ENCODE measurements around the gene KCNN1. TPM values are rescaled to one million over a fixed set of nuclear protein-coding genes. Genes with fewer than 3 reads are reported as not detected.
"Not testable (repeated sequence)": the region's sequence is repeated elsewhere in the genome, so short reads cannot be mapped to it uniquely, and the experiment has no call there.

Gene KCNN1
- total RNA-seq, 6 experiments from 2014 or later: not detected

GRCh38 chr19:17985037-17985818 is 18.3 kb downstream of the KCNN1 start:
- Mint-ChIP-seq H3K36me3 (ENCODE audit: low read depth) (no peaks in the 10 kb centered on the region), H3K4me1 (ENCODE audit: low read depth) (no peaks in the 10 kb centered on the region), H3K27ac (no peak overlapping the region), H3K9me3 (no peaks in the 10 kb centered on the region), H3K27me3 (ENCODE audit: insufficient read depth) (peaks cover 5% of the 10 kb centered on the region; the same call in 1 of the 2 replicates), H3K4me3 (no peak overlapping the region)
- no peak for TF ChIP-seq CTCF (IDR thresholded peaks at IDR 0.05)
- DNase-seq: no peak

- H3K27ac Mint-ChIP-seq; H3K4me1 Mint-ChIP-seq (ENCODE audit: low read depth); DNase-seq; H3K27me3 Mint-ChIP-seq (ENCODE audit: insufficient read depth); H3K9me3 Mint-ChIP-seq; H3K36me3 Mint-ChIP-seq (ENCODE audit: low read depth); H3K4me3 Mint-ChIP-seq: not testable (repeated sequence)
These were observed 19.7 kb downstream of the KCNN1 start for GRCh38 chr19:17986569-17986968.

GRCh38 chr19:17988161-17988560 is 21.3 kb downstream of the KCNN1 start:
- Mint-ChIP-seq H3K9me3 (no peaks in the 10 kb centered on the region), H3K4me1 (ENCODE audit: low read depth) (no peaks in the 10 kb centered on the region), H3K36me3 (ENCODE audit: low read depth) (no peaks in the 10 kb centered on the region), H3K27ac (no peak overlapping the region), H3K4me3 (no peak overlapping the region), H3K27me3 (ENCODE audit: insufficient read depth) (no peaks in the 10 kb centered on the region; the same call in 1 of the 2 replicates)
- DNase-seq: no peak
- no peak for TF ChIP-seq CTCF (IDR thresholded peaks at IDR 0.05)

- Mint-ChIP-seq H3K36me3 (ENCODE audit: low read depth) (no peaks in the 10 kb centered on the region), H3K4me1 (ENCODE audit: low read depth) (no peaks in the 10 kb centered on the region), H3K27ac (no peak overlapping the region), H3K9me3 (no peaks in the 10 kb centered on the region), H3K4me3 (no peak overlapping the region), H3K27me3 (ENCODE audit: insufficient read depth) (no peaks in the 10 kb centered on the region; the same call in 1 of the 2 replicates)
- TF ChIP-seq CTCF (IDR thresholded peaks at IDR 0.05): no peak
- DNase-seq: no peak
These were observed 22.7 kb downstream of the KCNN1 start for GRCh38 chr19:17989425-17990094.

GRCh38 chr19:17993076-17993813 is 26.3 kb downstream of the KCNN1 start:
- Mint-ChIP-seq H3K9me3 (no peaks in the 10 kb centered on the region), H3K27me3 (ENCODE audit: insufficient read depth) (peaks cover 2% of the 10 kb centered on the region; the same call in 1 of the 2 replicates), H3K4me1 (ENCODE audit: low read depth) (peaks cover 5% of the 10 kb centered on the region; the same call in 1 of the 2 replicates), H3K27ac (no peak overlapping the region), H3K4me3 (no peak overlapping the region), H3K36me3 (ENCODE audit: low read depth) (no peaks in the 10 kb centered on the region)
- DNase-seq: no peak
- no peak for TF ChIP-seq CTCF (IDR thresholded peaks at IDR 0.05)

Measured in HFFc6 (cell line).